ENCODE measurements around the gene SNAPC5.

GRCh38 chr15:66461917-66462316 lies 35.6 kb downstream of the SNAPC5 start:
- TF ChIP-seq CTCF (conservative IDR thresholded peaks at IDR 0.05) (no peak), EZH2 (IDR thresholded peaks at IDR 0.05; ENCODE audit: low read depth) (no peak)
